ENCODE measurements around the gene FXYD4.
"Not testable (repeated sequence)": the region's sequence is repeated elsewhere in the genome, so short reads cannot be mapped to it uniquely, and the experiment has no call there.

FXYD4 gene

GRCh38 chr10:43371418-43371817 lies at the start of gene FXYD4:
TSS of gene FXYD4 (plus strand) at chr10:43371636. CDS start at chr10:43373747, 2,111 bp downstream.
- no peak for DNase-seq (ENCODE audit: low read depth in 2 of 2)

GRCh38 chr10:43322331-43322730 lies 49.1 kb upstream of the FXYD4 start:
- DNase-seq (ENCODE audit: low read depth in 2 of 2): no peak

GRCh38 chr10:43322769-43323168 lies 48.7 kb upstream of the FXYD4 start:
- peak; percentile 58 to 83 for DNase-seq (ENCODE audit: low read depth in 2 of 2)

- DNase-seq (ENCODE audit: low read depth in 2 of 2): no peak
These were observed 48.2 kb upstream of the FXYD4 start for GRCh38 chr10:43323245-43323644.

- no peak for DNase-seq (ENCODE audit: low read depth in 2 of 2)
These were observed 46.6 kb upstream of the FXYD4 start for GRCh38 chr10:43324876-43325275.

- no peak for DNase-seq (ENCODE audit: low read depth in 2 of 2)
These were observed 44.3 kb upstream of the FXYD4 start for GRCh38 chr10:43327171-43327570.

- no peak for DNase-seq (ENCODE audit: low read depth in 2 of 2)
These were observed 43.5 kb upstream of the FXYD4 start for GRCh38 chr10:43327986-43328385.

- DNase-seq (ENCODE audit: low read depth in 2 of 2): not testable (repeated sequence)
These were observed 42.6 kb upstream of the FXYD4 start for GRCh38 chr10:43328810-43329209.

- not testable (repeated sequence) for DNase-seq (ENCODE audit: low read depth in 2 of 2)
These were observed 42.1 kb upstream of the FXYD4 start for GRCh38 chr10:43329246-43329885.

- DNase-seq (ENCODE audit: low read depth in 2 of 2): not testable (repeated sequence)
These were observed 41.2 kb upstream of the FXYD4 start for GRCh38 chr10:43330049-43330823.

- DNase-seq (ENCODE audit: low read depth in 2 of 2): not testable (repeated sequence)
These were observed 40.7 kb upstream of the FXYD4 start for GRCh38 chr10:43330824-43331127.

GRCh38 chr10:43333653-43334052 lies 37.8 kb upstream of the FXYD4 start:
- DNase-seq (ENCODE audit: low read depth in 2 of 2): no peak

GRCh38 chr10:43336061-43336460 lies 35.4 kb upstream of the FXYD4 start:
- DNase-seq (ENCODE audit: low read depth in 2 of 2): no peak

- DNase-seq (ENCODE audit: low read depth in 2 of 2): no peak
These were observed 34.7 kb upstream of the FXYD4 start for GRCh38 chr10:43336641-43337318.

GRCh38 chr10:43337536-43337935 lies 33.9 kb upstream of the FXYD4 start:
- DNase-seq (ENCODE audit: low read depth in 2 of 2): not testable (repeated sequence)

- DNase-seq (ENCODE audit: low read depth in 2 of 2): no peak
These were observed 33.3 kb upstream of the FXYD4 start for GRCh38 chr10:43338117-43338516.

- no peak for DNase-seq (ENCODE audit: low read depth in 2 of 2)
These were observed 32.3 kb upstream of the FXYD4 start for GRCh38 chr10:43339136-43339535.

- DNase-seq (ENCODE audit: low read depth in 2 of 2): no peak
These were observed 31.3 kb upstream of the FXYD4 start for GRCh38 chr10:43340101-43340500.

GRCh38 chr10:43340619-43341018 lies 30.8 kb upstream of the FXYD4 start:
- no peak for DNase-seq (ENCODE audit: low read depth in 2 of 2)

GRCh38 chr10:43341450-43341849 lies 30.0 kb upstream of the FXYD4 start:
- no peak for DNase-seq (ENCODE audit: low read depth in 2 of 2)

- no peak for DNase-seq (ENCODE audit: low read depth in 2 of 2)
These were observed 28.9 kb upstream of the FXYD4 start for GRCh38 chr10:43342279-43343125.

- no peak for DNase-seq (ENCODE audit: low read depth in 2 of 2)
These were observed 28.3 kb upstream of the FXYD4 start for GRCh38 chr10:43343126-43343525.

Measured in activated CD4-positive, alpha-beta T cell treated with anti-CD3 and anti-CD28 coated beads for 24 hours (primary cell).